Panc1 (cell line): Measurements from ENCODE around the gene CD22. TPM values are rescaled to one million over a fixed set of nuclear protein-coding genes. Genes with fewer than 3 reads are reported as not detected.

Experiments
- ATAC-seq: fragments of 200-7000 bp; cut with Tn5 transposase; 2 replicates; pipeline ENCODE4 v1.9.1; 2020; ENCODE audit warnings: mild to moderate bottlenecking, moderate library complexity
- BruUV-seq: library from RNA; stranded (reverse); fragments of 400-500 nt; replicated peaks from 2 replicates; lab custom pipeline; 2021; lab: Mats Ljungman, UMichigan
- CTCF ChIA-PET: fragments of 300-600 bp; sonication (Branson Sonifier 250); formaldehyde crosslinking; loops from one replicate; lab custom pipeline; 2022; ENCODE audit warnings: antibody characterized with exemption; lab: Charles Lee
- POLR2A ChIA-PET: fragments of 300-600 bp; sonication (Branson Sonifier 250); formaldehyde crosslinking; loops from one replicate; lab custom pipeline; 2022; ENCODE audit warnings: antibody characterized with exemption; lab: Charles Lee
- DNase-seq: peaks from one replicate; pipeline ENCODE4 v3.0.0-alpha.2; 2010; ENCODE audit warnings: low read depth, low spot score
- H3K27ac ChIP-seq: 2 replicates; pipeline ENCODE4 v1.5.1; 2011; ENCODE audit warnings: mild to moderate bottlenecking, low read length, inconsistent platforms
- H3K27me3 ChIP-seq: fragments of 200-500 bp; sonication (Bioruptor generic); 2 replicates; pipeline ENCODE4 v1.6.0; 2014; ENCODE audit warnings: low read length, inconsistent platforms; ENCODE audit not compliant: control insufficient read depth, insufficient read depth
- H3K36me3 ChIP-seq: fragments of 200-500 bp; sonication (Bioruptor generic); 2 replicates; pipeline ENCODE4 v1.5.1; 2014; ENCODE audit warnings: inconsistent platforms, mild to moderate bottlenecking, low read length, moderate library complexity; ENCODE audit not compliant: control insufficient read depth, insufficient read depth
- H3K4me1 ChIP-seq: 2 replicates; pipeline ENCODE4 v1.5.1; 2011; ENCODE audit warnings: inconsistent platforms, mild to moderate bottlenecking, low read length, moderate library complexity; ENCODE audit not compliant: control insufficient read depth, insufficient read depth
- H3K4me3 ChIP-seq, 2 experiments: 2 replicates each; pipeline ENCODE4 v1.5.1; 2011 to 2012; ENCODE audit warnings: low read depth in 2 of 2, low read length in 2 of 2, mild to moderate bottlenecking in 2 of 2, inconsistent platforms in 1 of 2, moderate library complexity in 1 of 2
- H3K9me3 ChIP-seq: fragments of 200-500 bp; sonication (Bioruptor generic); 2 replicates; pipeline ENCODE4 v1.5.1; 2014; ENCODE audit warnings: low read depth, mild to moderate bottlenecking, inconsistent platforms, low read length, moderate library complexity; ENCODE audit not compliant: control insufficient read depth, insufficient read depth
- POLR2AphosphoS5 ChIP-seq: IDR thresholded peaks from 2 replicates; pipeline ENCODE4 v1.6.1; 2012; ENCODE audit warnings: mild to moderate bottlenecking, low read depth, low read length, moderate library complexity
- SIN3A ChIP-seq: IDR thresholded peaks from 2 replicates; pipeline ENCODE4 v1.6.1; 2012; ENCODE audit warnings: low read depth, mild to moderate bottlenecking, low read length, moderate library complexity, borderline replicate concordance; ENCODE audit not compliant: insufficient read depth
- TCF7L2 ChIP-seq: IDR thresholded peaks from 2 replicates; pipeline ENCODE4 v1.6.1; 2011; ENCODE audit warnings: mild to moderate bottlenecking, low read depth, low read length, inconsistent platforms
- in situ Hi-C: cut with HindIII; loops from 2 replicates; pipeline ENCODE4 v1.10.0; 2016; ENCODE audit warnings: low sequenced_read_pairs, low pct_unique_long_range_greater_than_20kb
- intact Hi-C: fragments of 100-400 bp; cut with micrococcal nuclease; formaldehyde crosslinking; loops from one replicate; pipeline ENCODE4 v1.10.0; 2022; ENCODE audit not compliant: unreplicated experiment
- total RNA-seq: library from RNA; stranded (reverse); gene quantifications from one replicate; pipeline ENCODE4 v1.2.1, GENCODE V29; 2021; ENCODE audit not compliant: unreplicated experiment
- TF ChIP-seq, protein P1 (sequence below): fragments of 450-650 bp; IDR thresholded peaks from 2 replicates; pipeline ENCODE4 v1.5.1; 2017; ENCODE audit warnings: mild to moderate bottlenecking
- TF ChIP-seq, protein P2 (sequence below), 2 experiments: IDR thresholded peaks; 2 replicates each; pipeline ENCODE4 v1.6.1; 2011 to 2012; ENCODE audit warnings: low read depth in 2 of 2, control low read depth in 1 of 2, low read length in 1 of 2, mild to moderate bottlenecking in 1 of 2, moderate library complexity in 1 of 2; ENCODE audit not compliant: insufficient read depth in 1 of 2

The CD22 gene
- total RNA-seq, 1 experiment from 2014 or later: 0.74 TPM

DNA sequence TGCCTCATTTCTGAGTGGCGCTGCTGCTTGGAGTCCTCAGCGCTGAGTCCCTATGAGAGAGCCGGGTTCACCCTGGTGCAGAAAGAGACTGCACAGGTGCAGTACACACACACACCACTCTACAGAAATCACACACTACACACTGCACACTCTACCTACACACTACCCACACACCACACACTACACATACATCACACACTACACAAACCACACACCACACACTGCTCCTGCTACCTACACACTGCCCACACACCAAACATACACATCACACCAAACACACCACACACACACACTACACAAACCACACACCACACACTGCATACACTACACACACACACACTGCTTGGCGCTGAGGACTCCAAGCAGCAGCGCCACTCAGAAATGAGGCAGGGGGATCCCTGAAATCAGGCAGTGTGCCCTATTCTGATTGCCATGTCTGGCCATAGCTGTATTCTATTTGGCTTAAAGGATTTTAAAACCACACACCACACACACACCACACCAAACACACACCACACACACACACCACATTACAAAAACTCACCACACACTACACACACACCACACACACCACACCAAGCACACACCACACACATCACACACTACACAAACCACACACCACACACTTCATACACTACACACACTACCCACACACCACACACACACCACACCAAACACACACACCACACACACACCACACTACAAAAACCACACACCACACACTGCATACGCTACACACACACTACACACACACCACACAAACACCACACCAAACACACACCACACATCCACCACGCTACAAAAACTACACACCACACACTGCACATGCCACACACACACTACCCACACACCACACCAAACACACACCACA is 32.1 kb upstream of the CD22 start:
- TF ChIP-seq TCF7L2 (no peak), POLR2AphosphoS5 (no peak), SIN3A (no peak)
- TF ChIP-seq, protein P1, sequence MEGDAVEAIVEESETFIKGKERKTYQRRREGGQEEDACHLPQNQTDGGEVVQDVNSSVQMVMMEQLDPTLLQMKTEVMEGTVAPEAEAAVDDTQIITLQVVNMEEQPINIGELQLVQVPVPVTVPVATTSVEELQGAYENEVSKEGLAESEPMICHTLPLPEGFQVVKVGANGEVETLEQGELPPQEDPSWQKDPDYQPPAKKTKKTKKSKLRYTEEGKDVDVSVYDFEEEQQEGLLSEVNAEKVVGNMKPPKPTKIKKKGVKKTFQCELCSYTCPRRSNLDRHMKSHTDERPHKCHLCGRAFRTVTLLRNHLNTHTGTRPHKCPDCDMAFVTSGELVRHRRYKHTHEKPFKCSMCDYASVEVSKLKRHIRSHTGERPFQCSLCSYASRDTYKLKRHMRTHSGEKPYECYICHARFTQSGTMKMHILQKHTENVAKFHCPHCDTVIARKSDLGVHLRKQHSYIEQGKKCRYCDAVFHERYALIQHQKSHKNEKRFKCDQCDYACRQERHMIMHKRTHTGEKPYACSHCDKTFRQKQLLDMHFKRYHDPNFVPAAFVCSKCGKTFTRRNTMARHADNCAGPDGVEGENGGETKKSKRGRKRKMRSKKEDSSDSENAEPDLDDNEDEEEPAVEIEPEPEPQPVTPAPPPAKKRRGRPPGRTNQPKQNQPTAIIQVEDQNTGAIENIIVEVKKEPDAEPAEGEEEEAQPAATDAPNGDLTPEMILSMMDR: no peak
- TF ChIP-seq, protein P2, sequence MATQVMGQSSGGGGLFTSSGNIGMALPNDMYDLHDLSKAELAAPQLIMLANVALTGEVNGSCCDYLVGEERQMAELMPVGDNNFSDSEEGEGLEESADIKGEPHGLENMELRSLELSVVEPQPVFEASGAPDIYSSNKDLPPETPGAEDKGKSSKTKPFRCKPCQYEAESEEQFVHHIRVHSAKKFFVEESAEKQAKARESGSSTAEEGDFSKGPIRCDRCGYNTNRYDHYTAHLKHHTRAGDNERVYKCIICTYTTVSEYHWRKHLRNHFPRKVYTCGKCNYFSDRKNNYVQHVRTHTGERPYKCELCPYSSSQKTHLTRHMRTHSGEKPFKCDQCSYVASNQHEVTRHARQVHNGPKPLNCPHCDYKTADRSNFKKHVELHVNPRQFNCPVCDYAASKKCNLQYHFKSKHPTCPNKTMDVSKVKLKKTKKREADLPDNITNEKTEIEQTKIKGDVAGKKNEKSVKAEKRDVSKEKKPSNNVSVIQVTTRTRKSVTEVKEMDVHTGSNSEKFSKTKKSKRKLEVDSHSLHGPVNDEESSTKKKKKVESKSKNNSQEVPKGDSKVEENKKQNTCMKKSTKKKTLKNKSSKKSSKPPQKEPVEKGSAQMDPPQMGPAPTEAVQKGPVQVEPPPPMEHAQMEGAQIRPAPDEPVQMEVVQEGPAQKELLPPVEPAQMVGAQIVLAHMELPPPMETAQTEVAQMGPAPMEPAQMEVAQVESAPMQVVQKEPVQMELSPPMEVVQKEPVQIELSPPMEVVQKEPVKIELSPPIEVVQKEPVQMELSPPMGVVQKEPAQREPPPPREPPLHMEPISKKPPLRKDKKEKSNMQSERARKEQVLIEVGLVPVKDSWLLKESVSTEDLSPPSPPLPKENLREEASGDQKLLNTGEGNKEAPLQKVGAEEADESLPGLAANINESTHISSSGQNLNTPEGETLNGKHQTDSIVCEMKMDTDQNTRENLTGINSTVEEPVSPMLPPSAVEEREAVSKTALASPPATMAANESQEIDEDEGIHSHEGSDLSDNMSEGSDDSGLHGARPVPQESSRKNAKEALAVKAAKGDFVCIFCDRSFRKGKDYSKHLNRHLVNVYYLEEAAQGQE (IDR thresholded peaks at IDR 0.05; ENCODE audit: insufficient read depth in 1 of 2, low read depth in 2 of 2, low read length in 1 of 2): no peak
- Histone ChIP-seq H3K27ac (no peak overlapping the region), H3K4me1 (no peaks in the 10 kb centered on the region), H3K36me3 (no peaks in the 10 kb centered on the region), H3K4me3 (no peak overlapping the region), H3K27me3 (no peaks in the 10 kb centered on the region; the same call in 1 of the 2 replicates), H3K9me3 (no peaks in the 10 kb centered on the region)
- in situ Hi-C loops: no loop called here
- ATAC-seq (no peak), DNase-seq (no peak)
- ChIA-PET CTCF (no interaction called here), POLR2A (no interaction called here)
- BruUV-seq: no TSS peak
- intact Hi-C loops: no loop called here

DNA sequence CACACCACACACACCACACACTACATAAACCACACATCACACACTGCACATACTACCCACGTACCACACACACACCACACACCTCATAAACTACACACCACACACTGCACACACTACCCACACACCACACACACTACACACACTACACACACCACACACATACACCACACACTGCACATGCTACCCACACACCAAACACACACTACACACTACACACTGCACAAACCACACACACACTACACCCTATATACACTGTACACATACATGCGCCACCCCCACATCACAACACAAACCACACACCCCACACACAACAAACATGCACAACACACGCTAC is 31.5 kb upstream of the CD22 start:
- H3K4me1 ChIP-seq: no peaks in the 10 kb centered on the region
- H3K27ac ChIP-seq: no peak overlapping the region
- no peaks in the 10 kb centered on the region; the same call in 1 of the 2 replicates for H3K27me3 ChIP-seq
- intact Hi-C loops (no loop called here), in situ Hi-C loops (no loop called here)
- TF ChIP-seq POLR2AphosphoS5 (no peak), TCF7L2 (no peak), SIN3A (no peak)
- TF ChIP-seq, protein P2 (IDR thresholded peaks at IDR 0.05; ENCODE audit: insufficient read depth in 1 of 2, low read depth in 2 of 2, low read length in 1 of 2): no peak
- TF ChIP-seq, protein P1: no peak
- ATAC-seq (no peak), DNase-seq (no peak)
- POLR2A ChIA-PET: no interaction called here
- H3K9me3 ChIP-seq: no peaks in the 10 kb centered on the region
- CTCF ChIA-PET: no interaction called here
- no peaks in the 10 kb centered on the region for H3K36me3 ChIP-seq
- BruUV-seq: no TSS peak
- H3K4me3 ChIP-seq: no peak overlapping the region
